ENCODE results near the gene KRT86.

The KRT86 gene

GRCh38 chr12:52354200-52354599 is 79.8 kb downstream of the KRT86 start:
- H3K4me1 Mint-ChIP-seq = peaks cover 46% of the 10 kb centered on the region
- ATAC-seq (replicated peaks; ENCODE audit: extremely low read depth, poor library complexity, severe bottlenecking) = no peak
- DNase-seq (ENCODE audit: low spot score in 2 of 2) = no peak
- no peaks in the 10 kb centered on the region for H3K9me3 Mint-ChIP-seq
- no peaks in the 10 kb centered on the region for H3K36me3 Mint-ChIP-seq (ENCODE audit: insufficient read depth)
- H3K27ac Mint-ChIP-seq (ENCODE audit: low read depth) = no peak overlapping the region
- H3K4me3 Mint-ChIP-seq = no peak overlapping the region
- H3K27me3 Mint-ChIP-seq = peaks cover 10% of the 10 kb centered on the region

GRCh38 chr12:52355176-52355575 is 80.7 kb downstream of the KRT86 start:
- H3K4me1 Mint-ChIP-seq = peaks cover 52% of the 10 kb centered on the region

GRCh38 chr12:52356031-52356761 is 81.8 kb downstream of the KRT86 start:
- no peaks in the 10 kb centered on the region for H3K36me3 Mint-ChIP-seq (ENCODE audit: insufficient read depth)
- no peaks in the 10 kb centered on the region for H3K9me3 Mint-ChIP-seq
- H3K27me3 Mint-ChIP-seq = peaks cover 10% of the 10 kb centered on the region
- peaks cover 56% of the 10 kb centered on the region for H3K4me1 Mint-ChIP-seq
- no peak overlapping the region for H3K4me3 Mint-ChIP-seq
- no peak overlapping the region for H3K27ac Mint-ChIP-seq (ENCODE audit: low read depth)
- ATAC-seq (replicated peaks; ENCODE audit: extremely low read depth, poor library complexity, severe bottlenecking) (no peak), DNase-seq (ENCODE audit: low spot score in 2 of 2) (no peak)

More at GRCh38 chr12:52355176-52355575, 80.7 kb downstream of the KRT86 start:
- Mint-ChIP-seq H3K4me3 (no peak overlapping the region), H3K27ac (ENCODE audit: low read depth) (no peak overlapping the region), H3K9me3 (no peaks in the 10 kb centered on the region), H3K27me3 (peaks cover 10% of the 10 kb centered on the region), H3K36me3 (ENCODE audit: insufficient read depth) (no peaks in the 10 kb centered on the region)
- DNase-seq (ENCODE audit: low spot score in 2 of 2) (no peak), ATAC-seq (replicated peaks; ENCODE audit: extremely low read depth, poor library complexity, severe bottlenecking) (no peak)

GRCh38 chr12:52356762-52357580 is 82.5 kb downstream of the KRT86 start:
- DNase-seq (ENCODE audit: low spot score in 2 of 2) (no peak), ATAC-seq (replicated peaks; ENCODE audit: extremely low read depth, poor library complexity, severe bottlenecking) (no peak)
- Mint-ChIP-seq H3K36me3 (ENCODE audit: insufficient read depth) (peaks cover 2% of the 10 kb centered on the region), H3K4me1 (peaks cover 57% of the 10 kb centered on the region), H3K27me3 (peaks cover 10% of the 10 kb centered on the region), H3K9me3 (no peaks in the 10 kb centered on the region), H3K27ac (ENCODE audit: low read depth) (no peak overlapping the region), H3K4me3 (no peak overlapping the region)
